GM23248 (cell line): ENCODE results near the gene ZBTB40. TPM values are rescaled to one million over a fixed set of nuclear protein-coding genes. Genes with fewer than 3 reads are reported as not detected.

Experiments
- DNase-seq: peaks from one replicate; pipeline ENCODE4 v3.0.0-alpha.2; 2015
- H2AFZ ChIP-seq: fragments of 200-600 bp; sonication (generic); 2 replicates; pipeline ENCODE4 v1.6.1; 2016; ENCODE audit warnings: antibody characterized with exemption
- H3F3A ChIP-seq: fragments of 200-600 bp; sonication (generic); 2 replicates; pipeline ENCODE4 v1.6.1; 2016; ENCODE audit warnings: mild to moderate bottlenecking, antibody characterized with exemption, mixed run types; ENCODE audit not compliant: insufficient read depth
- H3K27ac ChIP-seq: fragments of 200-600 bp; sonication (generic); 2 replicates; pipeline ENCODE4 v1.5.1; 2016; ENCODE audit warnings: mild to moderate bottlenecking
- H3K27me3 ChIP-seq: fragments of 200-600 bp; sonication (generic); replicated peaks from 2 replicates; pipeline ENCODE4 v1.6.1; 2016; ENCODE audit warnings: mild to moderate bottlenecking; ENCODE audit not compliant: insufficient read depth
- H3K36me3 ChIP-seq: fragments of 200-600 bp; sonication (generic); 2 replicates; pipeline ENCODE4 v1.6.1; 2016; ENCODE audit warnings: low read depth, mild to moderate bottlenecking
- H3K4me1 ChIP-seq: fragments of 200-600 bp; sonication (generic); 2 replicates; pipeline ENCODE4 v1.6.1; 2016; ENCODE audit warnings: mild to moderate bottlenecking; ENCODE audit not compliant: insufficient read depth
- H3K4me2 ChIP-seq: fragments of 200-600 bp; sonication (generic); one replicate; pipeline ENCODE4 v1.6.1; 2016; ENCODE audit warnings: mild to moderate bottlenecking; ENCODE audit not compliant: unreplicated experiment
- H3K4me3 ChIP-seq: fragments of 200-600 bp; sonication (generic); 2 replicates; pipeline ENCODE4 v1.5.1; 2016; ENCODE audit warnings: mild to moderate bottlenecking
- H3K79me2 ChIP-seq: fragments of 200-600 bp; sonication (generic); 2 replicates; pipeline ENCODE4 v1.6.1; 2016; ENCODE audit warnings: mild to moderate bottlenecking; ENCODE audit not compliant: insufficient read depth
- H3K9ac ChIP-seq: fragments of 200-600 bp; sonication (generic); 2 replicates; pipeline ENCODE4 v1.6.1; 2016; ENCODE audit warnings: mild to moderate bottlenecking
- H3K9me2 ChIP-seq: fragments of 200-600 bp; sonication (generic); 2 replicates; pipeline ENCODE4 v1.6.1; 2016; ENCODE audit warnings: mixed run types, mild to moderate bottlenecking, moderate library complexity; ENCODE audit not compliant: insufficient read depth
- H3K9me3 ChIP-seq: fragments of 200-600 bp; sonication (generic); one replicate; pipeline ENCODE4 v1.6.1; 2017; ENCODE audit warnings: low read depth
- H4K20me1 ChIP-seq: fragments of 200-600 bp; sonication (generic); 2 replicates; pipeline ENCODE4 v1.6.0; 2016; ENCODE audit not compliant: insufficient read depth
- EZH2 ChIP-seq: fragments of 200-600 bp; sonication (generic); IDR thresholded peaks from 2 replicates; pipeline ENCODE4 v1.6.1; 2018; ENCODE audit warnings: antibody characterized with exemption, mild to moderate bottlenecking; ENCODE audit not compliant: insufficient read depth, poor library complexity, severe bottlenecking
- EZH2phosphoT487 ChIP-seq: fragments of 200-600 bp; sonication (generic); IDR thresholded peaks from 2 replicates; pipeline ENCODE4 v1.6.1; 2018; ENCODE audit warnings: antibody characterized with exemption, moderate library complexity, mild to moderate bottlenecking, low read depth; ENCODE audit not compliant: insufficient read depth
- WGBS, 2 experiments: methylation state at CpG; one replicate each; pipeline ENCODE4 v1.1.6; 2015 to 2017; ENCODE audit warnings: low lambda C conversion rate in 2 of 2, low coverage in 1 of 2; ENCODE audit errors: missing lambda C conversion rate in 2 of 2; 5-methylcytosine and 5-hydroxymethylcytosine counted together
- in situ Hi-C: fragments of 300-500 bp; cut with MboI; formaldehyde crosslinking; loops from 2 replicates; pipeline ENCODE4 v1.15.0; 2020
- polyA plus RNA-seq: library from polyadenylated mRNA; unstranded; fragments of >200 nt; fragmentation: Nextera tagmentation; extraction: Ambion mirVana; gene quantifications from 2 replicates; pipeline ENCODE4 v1.2.1, GENCODE V29; 2016
- total RNA-seq: library from RNA; depleted of rRNA; stranded (reverse); fragments of >200 nt; shearing (Covaris generic); gene quantifications from 2 replicates; pipeline ENCODE4 v1.2.3, GENCODE V29; 2014

Gene ZBTB40
- total and polyA plus RNA-seq, 2 experiments from 2014 or later, result 3.3 to 8.1 TPM

DNA sequence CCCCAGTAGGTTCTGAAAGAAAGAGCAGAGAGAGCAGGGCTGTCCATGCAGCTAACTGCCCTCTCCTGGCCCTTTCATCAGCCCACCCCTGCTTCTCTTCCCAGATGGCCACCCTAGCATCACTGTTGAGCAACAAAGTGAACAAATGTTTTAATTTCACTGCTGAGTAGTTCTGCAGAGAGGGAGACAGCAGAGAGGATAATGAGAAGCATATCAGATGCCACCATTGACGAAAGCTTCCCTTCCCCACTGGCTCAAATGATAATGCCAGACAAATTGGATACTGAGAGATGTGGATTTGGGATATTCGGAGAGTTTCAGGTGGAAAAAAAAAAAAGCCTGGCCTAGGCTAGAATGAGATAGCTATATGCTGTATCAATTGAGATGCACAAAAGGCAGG, 46.8 kb downstream of the ZBTB40 start:
- Histone ChIP-seq H3K4me3 (no peak overlapping the region), H3F3A (no peaks in the 10 kb centered on the region), H3K4me1 (peaks cover 8% of the 10 kb centered on the region), H3K27ac (no peak overlapping the region), H3K79me2 (peaks cover 4% of the 10 kb centered on the region; the same call in 1 of the 2 replicates), H3K9me3 (no peaks in the 10 kb centered on the region), H3K27me3 (no peaks in the 10 kb centered on the region), H3K9ac (no peak overlapping the region), H3K36me3 (no peaks in the 10 kb centered on the region), H3K4me2 (no peak overlapping the region), H2AFZ (no peak overlapping the region), H4K20me1 (no peaks in the 10 kb centered on the region), H3K9me2 (no peaks in the 10 kb centered on the region)
- DNase-seq, result no peak
- in situ Hi-C loops, result no loop called here
- 95 to 98% methylated on average over 2 of the region's 2 CpGs for WGBS, 2 experiments
- TF ChIP-seq EZH2, result no peak

DNA sequence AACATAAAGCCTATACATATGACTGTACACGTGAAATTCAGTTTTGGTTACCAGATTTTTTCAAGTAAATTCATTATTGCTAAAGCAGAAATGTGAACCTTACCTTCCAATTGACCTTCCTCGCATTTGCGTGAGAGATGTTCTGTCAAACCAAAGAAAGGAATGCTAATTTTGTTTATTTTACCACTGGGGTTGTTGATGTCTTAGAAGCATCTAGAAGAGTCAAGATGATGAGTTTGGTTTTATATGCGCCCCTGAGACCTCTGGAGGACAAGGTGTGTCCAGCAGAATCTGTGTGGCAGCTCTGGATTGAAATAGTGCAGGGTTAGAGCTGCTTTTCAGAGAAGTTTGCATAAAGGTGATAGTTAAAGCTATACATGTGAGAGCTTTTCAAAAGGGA, 48.4 kb downstream of the ZBTB40 start:
- Histone ChIP-seq H3K4me1 (peaks cover 20% of the 10 kb centered on the region), H3F3A (no peaks in the 10 kb centered on the region; the same call in 1 of the 2 replicates), H2AFZ (no peak overlapping the region), H3K27me3 (no peaks in the 10 kb centered on the region), H3K9me3 (no peaks in the 10 kb centered on the region), H3K27ac (no peak overlapping the region), H3K4me2 (no peak overlapping the region), H3K4me3 (no peak overlapping the region), H3K9ac (no peak overlapping the region), H4K20me1 (no peaks in the 10 kb centered on the region), H3K9me2 (no peaks in the 10 kb centered on the region), H3K36me3 (no peaks in the 10 kb centered on the region), H3K79me2 (peaks cover 4% of the 10 kb centered on the region; the same call in 1 of the 2 replicates)
- in situ Hi-C loops, result no loop called here
- no peak for DNase-seq
- WGBS, 2 experiments, result 96 to 98% methylated on average over 4 of the region's 4 CpGs
- TF ChIP-seq EZH2 (no peak), EZH2phosphoT487 (no peak)

DNA sequence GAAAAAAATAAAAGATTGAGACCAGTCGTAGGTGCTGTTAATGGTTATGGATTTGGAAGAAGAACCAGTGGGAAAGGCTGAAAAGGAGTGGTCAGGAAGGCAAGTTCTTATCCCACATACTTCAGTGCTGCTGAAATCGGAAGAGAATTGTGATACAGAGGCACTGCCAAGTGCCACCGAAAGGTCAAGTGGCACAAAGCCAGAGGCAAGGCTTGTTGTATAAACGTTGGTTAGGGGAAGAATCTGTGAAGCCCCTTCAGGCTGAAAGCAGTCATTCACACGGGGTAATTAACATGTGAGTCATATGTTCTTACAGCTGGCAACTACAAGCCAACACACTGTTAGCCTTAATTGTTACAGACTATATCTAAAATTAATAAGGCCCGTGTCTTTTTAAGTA, 48.8 kb downstream of the ZBTB40 start:
- Histone ChIP-seq H3K4me3 (no peak overlapping the region), H3K79me2 (peaks cover 4% of the 10 kb centered on the region; the same call in 1 of the 2 replicates), H3F3A (no peaks in the 10 kb centered on the region; the same call in 1 of the 2 replicates), H3K9me2 (no peaks in the 10 kb centered on the region), H3K9ac (no peak overlapping the region), H3K27me3 (no peaks in the 10 kb centered on the region), H3K4me1 (peaks cover 20% of the 10 kb centered on the region), H3K4me2 (no peak overlapping the region), H4K20me1 (no peaks in the 10 kb centered on the region), H3K27ac (no peak overlapping the region), H3K9me3 (no peaks in the 10 kb centered on the region), H2AFZ (no peak overlapping the region), H3K36me3 (no peaks in the 10 kb centered on the region)
- peak; percentile 36 for DNase-seq
- 28% methylated on average over 6 of the region's 6 CpGs for WGBS, 2 experiments
- TF ChIP-seq EZH2phosphoT487 (no peak), EZH2 (no peak)
- in situ Hi-C loops, result no loop called here

DNA sequence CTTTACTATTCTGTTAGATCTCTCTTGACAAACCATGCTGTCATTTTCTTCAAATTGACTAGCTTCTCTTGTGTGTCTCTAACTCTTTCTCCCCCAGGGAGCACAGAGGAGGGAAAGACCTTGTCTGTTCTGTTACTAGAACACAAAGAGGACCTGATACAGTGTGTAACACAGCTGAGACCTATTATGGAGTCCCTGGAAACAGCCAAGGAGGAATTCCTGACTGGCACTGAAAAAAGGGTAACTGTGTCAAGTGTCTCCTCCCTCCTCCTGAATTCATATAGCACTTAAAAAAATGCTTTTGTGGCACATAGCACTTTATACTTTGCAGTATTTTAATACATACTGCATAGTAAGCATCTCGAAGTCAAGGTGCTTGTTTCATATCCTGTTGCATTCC, 50.6 kb downstream of the ZBTB40 start:
- Histone ChIP-seq H3F3A (no peaks in the 10 kb centered on the region; the same call in 1 of the 2 replicates), H3K27ac (no peak overlapping the region), H3K9ac (no peak overlapping the region), H3K36me3 (no peaks in the 10 kb centered on the region), H3K4me3 (no peak overlapping the region), H4K20me1 (no peaks in the 10 kb centered on the region), H3K4me1 (peaks cover 20% of the 10 kb centered on the region), H3K79me2 (peaks cover 4% of the 10 kb centered on the region; the same call in 1 of the 2 replicates), H3K4me2 (no peak overlapping the region), H3K9me3 (no peaks in the 10 kb centered on the region), H2AFZ (no peak overlapping the region), H3K9me2 (no peaks in the 10 kb centered on the region), H3K27me3 (no peaks in the 10 kb centered on the region)
- in situ Hi-C loops, result no loop called here
- 95 to 100% methylated on average over 1 of the region's 1 CpG for WGBS, 2 experiments
- no peak for DNase-seq
- no peak for TF ChIP-seq EZH2phosphoT487
- TF ChIP-seq EZH2, result no peak
